T-helper 1 cell treated with Interleukin-12 subunit alpha and Interleukin-12 subunit beta and Interleukin-4 antibody, amounts not matched to agents 30 μg/mL and 1 μg/mL, for 36 hours (primary cell): Measurements from ENCODE around the gene BMP8B.
A peak's percentile ranks its signal among the peaks of the same experiment; 100 is the strongest.
"Not testable (repeated sequence)": the region's sequence is repeated elsewhere in the genome, so short reads cannot be mapped to it uniquely, and the experiment has no call there.

Experiments used
- H3K27ac Mint-ChIP-seq: one replicate; pipeline ENCODE4 v1.8.0; 2021; ENCODE audit warnings: mild to moderate bottlenecking, mixed read lengths
- H3K27me3 Mint-ChIP-seq: one replicate; pipeline ENCODE4 v1.8.0; 2021; ENCODE audit warnings: low read depth, mixed read lengths
- H3K36me3 Mint-ChIP-seq: one replicate; pipeline ENCODE4 v1.8.0; 2021; ENCODE audit warnings: low read depth, mixed read lengths
- H3K4me1 Mint-ChIP-seq: one replicate; pipeline ENCODE4 v1.8.0; 2021; ENCODE audit warnings: low read depth, mixed read lengths
- H3K4me3 Mint-ChIP-seq: one replicate; pipeline ENCODE4 v1.8.0; 2021; ENCODE audit warnings: mild to moderate bottlenecking, moderate library complexity, mixed read lengths
- H3K9me3 Mint-ChIP-seq: one replicate; pipeline ENCODE4 v1.8.0; 2021; ENCODE audit warnings: mixed read lengths

Gene BMP8B, protein sequence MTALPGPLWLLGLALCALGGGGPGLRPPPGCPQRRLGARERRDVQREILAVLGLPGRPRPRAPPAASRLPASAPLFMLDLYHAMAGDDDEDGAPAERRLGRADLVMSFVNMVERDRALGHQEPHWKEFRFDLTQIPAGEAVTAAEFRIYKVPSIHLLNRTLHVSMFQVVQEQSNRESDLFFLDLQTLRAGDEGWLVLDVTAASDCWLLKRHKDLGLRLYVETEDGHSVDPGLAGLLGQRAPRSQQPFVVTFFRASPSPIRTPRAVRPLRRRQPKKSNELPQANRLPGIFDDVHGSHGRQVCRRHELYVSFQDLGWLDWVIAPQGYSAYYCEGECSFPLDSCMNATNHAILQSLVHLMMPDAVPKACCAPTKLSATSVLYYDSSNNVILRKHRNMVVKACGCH

DNA sequence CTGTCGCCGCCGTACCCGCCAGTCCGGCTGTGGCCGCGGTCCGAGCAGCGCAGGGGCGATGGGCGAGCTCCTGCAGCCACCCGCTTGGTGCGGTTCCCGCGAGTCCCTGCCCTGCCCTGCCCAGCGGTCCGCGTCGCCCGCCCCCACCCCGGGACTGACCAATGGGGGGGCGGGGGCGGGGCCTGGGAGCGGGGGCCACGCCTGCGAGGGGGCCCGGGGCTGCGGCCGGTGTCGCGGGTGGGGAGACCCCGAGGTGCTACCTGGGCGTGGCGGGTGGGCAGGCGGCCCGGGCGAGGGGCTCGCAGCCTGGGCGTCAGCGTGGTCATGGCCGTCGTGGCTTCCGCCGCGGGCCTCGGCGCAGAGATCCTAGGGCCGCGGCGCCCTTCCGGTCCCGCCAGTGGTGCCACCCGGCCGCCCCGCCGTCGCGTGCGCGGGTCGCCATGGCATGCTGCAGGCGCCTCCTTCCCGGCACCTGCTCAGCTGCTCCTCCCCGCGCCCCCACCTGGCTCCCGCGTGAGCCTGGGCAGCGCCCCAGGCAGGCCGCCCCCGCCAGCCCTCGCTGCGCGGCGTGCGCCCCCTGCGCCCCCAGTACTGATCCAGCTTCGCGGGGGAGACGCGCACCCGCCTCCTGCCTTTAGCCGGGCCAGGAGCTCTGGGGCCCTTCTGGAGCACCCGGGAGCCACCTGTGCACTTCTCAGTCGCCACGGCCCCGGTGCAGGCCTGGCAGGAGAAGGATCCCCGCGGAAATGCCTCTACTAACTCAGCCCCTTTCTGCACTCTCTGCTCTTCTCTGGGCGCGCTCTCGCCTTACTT lies at the start of gene BMP8B:
BMP8B (minus strand) TSS at position 108 of the 813 bp plus-strand sequence. CDS start 380 bp downstream, outside the sequence.
- no peaks in the 10 kb centered on the region for H3K9me3 Mint-ChIP-seq
- peaks cover 44% of the 10 kb centered on the region for H3K27me3 Mint-ChIP-seq
- peak within 1 kb of the TSS; percentile 72 for H3K4me3 Mint-ChIP-seq
- no peak within 1 kb of the TSS for H3K27ac Mint-ChIP-seq
- peaks cover 13% of the 10 kb centered on the region for H3K4me1 Mint-ChIP-seq
- no peaks in the 10 kb centered on the region for H3K36me3 Mint-ChIP-seq

- Mint-ChIP-seq H3K27me3 (no peaks in the 10 kb centered on the region), H3K4me1 (no peaks in the 10 kb centered on the region), H3K4me3 (no peak overlapping the region), H3K27ac (no peak overlapping the region), H3K36me3 (peaks cover 21% of the 10 kb centered on the region), H3K9me3 (no peaks in the 10 kb centered on the region)
Measured at GRCh38 chr1:39836595-39837110, 48.0 kb upstream of the BMP8B start.

GRCh38 chr1:39835935-39836594 lies 47.4 kb upstream of the BMP8B start:
- Mint-ChIP-seq H3K27ac (no peak overlapping the region), H3K4me1 (no peaks in the 10 kb centered on the region), H3K36me3 (peaks cover 16% of the 10 kb centered on the region), H3K4me3 (no peak overlapping the region), H3K9me3 (no peaks in the 10 kb centered on the region), H3K27me3 (no peaks in the 10 kb centered on the region)

DNA sequence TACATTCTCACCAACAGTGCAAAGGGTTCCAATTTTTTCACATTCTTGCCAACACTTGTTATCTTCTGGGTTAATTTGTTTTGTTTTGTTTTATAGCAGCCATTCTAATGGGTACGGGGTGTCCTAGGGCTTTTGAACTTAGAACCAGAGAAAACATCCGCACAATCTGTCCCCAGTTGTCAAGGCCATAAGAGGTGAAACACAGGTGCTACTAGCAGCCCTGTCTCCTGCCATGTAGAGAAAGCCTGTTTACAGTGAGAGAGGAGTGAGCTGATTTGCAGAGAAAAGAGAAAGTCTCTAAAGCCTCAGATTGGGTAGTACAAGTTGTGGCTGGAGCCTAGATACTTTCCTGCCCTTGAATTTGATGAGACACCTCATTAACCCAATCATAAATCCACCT lies 46.4 kb upstream of the BMP8B start:
- no peak overlapping the region for H3K27ac Mint-ChIP-seq
- no peaks in the 10 kb centered on the region for H3K4me1 Mint-ChIP-seq
- peaks cover 11% of the 10 kb centered on the region for H3K36me3 Mint-ChIP-seq
- peaks cover 5% of the 10 kb centered on the region for H3K27me3 Mint-ChIP-seq
- H3K9me3 Mint-ChIP-seq, result no peaks in the 10 kb centered on the region
- H3K4me3 Mint-ChIP-seq, result no peak overlapping the region

GRCh38 chr1:39833621-39834385 lies 45.1 kb upstream of the BMP8B start:
- no peak overlapping the region for H3K27ac Mint-ChIP-seq
- H3K27me3 Mint-ChIP-seq, result peaks cover 16% of the 10 kb centered on the region
- H3K9me3 Mint-ChIP-seq, result no peaks in the 10 kb centered on the region
- no peak overlapping the region for H3K4me3 Mint-ChIP-seq
- H3K4me1 Mint-ChIP-seq, result no peaks in the 10 kb centered on the region
- H3K36me3 Mint-ChIP-seq, result peaks cover 3% of the 10 kb centered on the region

DNA sequence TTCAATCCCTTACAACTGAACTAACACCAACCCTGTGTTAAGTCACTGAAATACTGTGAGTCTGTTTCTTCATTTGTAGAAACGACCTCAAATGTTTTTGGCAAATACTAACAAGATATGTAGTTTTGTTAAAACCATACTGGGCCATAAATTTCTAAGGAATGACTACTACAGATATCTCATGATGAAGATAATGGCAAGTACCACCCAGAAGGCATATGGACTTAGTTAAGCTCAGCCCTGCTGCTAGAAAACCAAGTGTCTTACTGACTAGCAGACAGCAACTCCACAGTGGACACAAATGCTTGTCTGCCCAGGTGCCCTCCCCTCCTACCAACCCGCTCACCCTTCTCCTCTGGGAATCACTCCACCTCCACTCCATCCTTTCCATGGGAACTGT lies 44.5 kb upstream of the BMP8B start:
- Mint-ChIP-seq H3K27ac (no peak overlapping the region), H3K27me3 (peaks cover 16% of the 10 kb centered on the region)

GRCh38 chr1:39832294-39832693 lies 43.6 kb upstream of the BMP8B start:
- H3K36me3 Mint-ChIP-seq, result peaks cover 2% of the 10 kb centered on the region
- no peaks in the 10 kb centered on the region for H3K4me1 Mint-ChIP-seq
- peaks cover 16% of the 10 kb centered on the region for H3K27me3 Mint-ChIP-seq
- H3K4me3 Mint-ChIP-seq, result no peak overlapping the region
- no peak overlapping the region for H3K27ac Mint-ChIP-seq
- no peaks in the 10 kb centered on the region for H3K9me3 Mint-ChIP-seq

More for the DNA sequence above, 44.5 kb upstream of the BMP8B start:
- no peaks in the 10 kb centered on the region for H3K9me3 Mint-ChIP-seq
- H3K4me1 Mint-ChIP-seq, result no peaks in the 10 kb centered on the region
- peaks cover 3% of the 10 kb centered on the region for H3K36me3 Mint-ChIP-seq
- H3K4me3 Mint-ChIP-seq, result no peak overlapping the region

- Mint-ChIP-seq H3K9me3 (no peaks in the 10 kb centered on the region), H3K36me3 (no peaks in the 10 kb centered on the region), H3K4me1 (no peaks in the 10 kb centered on the region), H3K27ac (no peak overlapping the region), H3K4me3 (no peak overlapping the region), H3K27me3 (peaks cover 16% of the 10 kb centered on the region)
Measured at GRCh38 chr1:39829791-39830533, 41.3 kb upstream of the BMP8B start.

GRCh38 chr1:39828734-39829133 lies 40.1 kb upstream of the BMP8B start:
- no peaks in the 10 kb centered on the region for H3K9me3 Mint-ChIP-seq
- no peak overlapping the region for H3K4me3 Mint-ChIP-seq
- no peaks in the 10 kb centered on the region for H3K4me1 Mint-ChIP-seq
- peaks cover 16% of the 10 kb centered on the region for H3K27me3 Mint-ChIP-seq
- H3K27ac Mint-ChIP-seq, result no peak overlapping the region
- H3K36me3 Mint-ChIP-seq, result no peaks in the 10 kb centered on the region

DNA sequence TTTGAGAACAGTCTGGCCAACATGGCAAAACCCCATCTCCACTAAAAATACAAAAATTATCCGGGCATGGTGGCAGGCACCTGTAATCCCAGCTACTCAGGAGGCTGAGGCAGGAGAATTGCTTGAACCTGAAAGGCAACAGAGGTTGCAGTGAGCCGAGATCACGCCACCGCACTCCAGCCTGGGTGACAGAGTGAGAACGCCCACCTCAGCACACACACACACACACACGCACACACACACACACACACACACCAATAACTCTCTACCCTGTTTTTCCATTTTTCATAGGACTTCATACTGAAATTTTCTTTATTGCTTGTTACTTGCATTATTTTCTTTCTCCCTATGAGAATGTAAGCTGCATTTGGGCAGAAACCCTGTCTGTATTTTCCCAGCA lies 39.6 kb upstream of the BMP8B start:
- H3K27ac Mint-ChIP-seq, H3K36me3 Mint-ChIP-seq, H3K4me3 Mint-ChIP-seq, H3K4me1 Mint-ChIP-seq, H3K9me3 Mint-ChIP-seq: not testable (repeated sequence)
- peaks cover 16% of the 10 kb centered on the region for H3K27me3 Mint-ChIP-seq

GRCh38 chr1:39827201-39827600 lies 38.5 kb upstream of the BMP8B start:
- no peak overlapping the region for H3K27ac Mint-ChIP-seq
- peaks cover 20% of the 10 kb centered on the region for H3K27me3 Mint-ChIP-seq
- no peak overlapping the region for H3K4me3 Mint-ChIP-seq
- H3K9me3 Mint-ChIP-seq, result no peaks in the 10 kb centered on the region
- no peaks in the 10 kb centered on the region for H3K36me3 Mint-ChIP-seq
- H3K4me1 Mint-ChIP-seq, result no peaks in the 10 kb centered on the region

- Mint-ChIP-seq H3K36me3 (no peaks in the 10 kb centered on the region), H3K27ac (no peak overlapping the region), H3K27me3 (peaks cover 24% of the 10 kb centered on the region), H3K9me3 (no peaks in the 10 kb centered on the region), H3K4me1 (no peaks in the 10 kb centered on the region), H3K4me3 (no peak overlapping the region)
Measured at GRCh38 chr1:39826583-39826982, 37.9 kb upstream of the BMP8B start.

GRCh38 chr1:39825432-39825941 lies 36.8 kb upstream of the BMP8B start:
- Mint-ChIP-seq H3K36me3 (no peaks in the 10 kb centered on the region), H3K4me1 (no peaks in the 10 kb centered on the region), H3K27me3 (peaks cover 22% of the 10 kb centered on the region), H3K9me3 (no peaks in the 10 kb centered on the region), H3K4me3 (no peak overlapping the region), H3K27ac (no peak overlapping the region)
